SK-N-SH (cell line): ENCODE data around the gene MMD. TPM values are rescaled to one million over a fixed set of nuclear protein-coding genes. Genes with fewer than 3 reads are reported as not detected.
A peak's percentile ranks its signal among the peaks of the same experiment; 100 is the strongest.

Experiments used
- CTCF ChIA-PET: fragments of 300-600, 350-600 bp; formaldehyde crosslinking; extraction: SDS; loops from one replicate; lab custom pipeline; 2021; lab: Yijun Ruan, JAX
- POLR2A ChIA-PET: fragments of 350-600 bp; sonication (Branson Sonifier 250); formaldehyde crosslinking; extraction: SDS; loops from one replicate; lab custom pipeline; 2020; ENCODE audit warnings: antibody characterized with exemption, inconsistent platforms; lab: Yijun Ruan, JAX
- DNase-seq: peaks from one replicate; pipeline ENCODE4 v3.0.0; 2012
- H2AFZ ChIP-seq: fragments of 200-600 bp; sonication (generic); 2 replicates; pipeline ENCODE4 v1.8.1; 2016; ENCODE audit warnings: antibody characterized with exemption, mild to moderate bottlenecking, low read depth
- H3F3A ChIP-seq: fragments of 200-600 bp; sonication (generic); replicated peaks from 2 replicates; pipeline ENCODE3; 2016; ENCODE audit warnings: antibody characterized with exemption, mild to moderate bottlenecking; ENCODE audit not compliant: insufficient read depth
- H3K27ac ChIP-seq, 2 experiments: fragments of 200-500 bp in 1 of 2; fragments of 200-600 bp in 1 of 2; sonication (Bioruptor generic) in 1 of 2; sonication (generic), shearing (Covaris generic) in 1 of 2; 2 replicates each; pipeline versions ENCODE4 v1.5.1 to v1.6.1; 2014 to 2016; ENCODE audit warnings: low read depth in 2 of 2, inconsistent platforms in 1 of 2, low read length in 1 of 2, mild to moderate bottlenecking in 1 of 2, mixed read lengths in 1 of 2
- H3K27me3 ChIP-seq: fragments of 200-600 bp; sonication (generic), shearing (Covaris generic); 2 replicates; pipeline ENCODE4 v1.6.1; 2016; ENCODE audit warnings: mixed run types; ENCODE audit not compliant: insufficient read depth
- H3K36me3 ChIP-seq, 2 experiments: fragments of 200-500 bp in 1 of 2; fragments of 200-600 bp in 1 of 2; sonication (Bioruptor generic) in 1 of 2; sonication (generic) in 1 of 2; replicated peaks in 1 of 2; 2 replicates each; pipeline versions ENCODE3 to v1.5.1; 2014 to 2016; ENCODE audit warnings: low read length in 1 of 2, mild to moderate bottlenecking in 1 of 2; ENCODE audit not compliant: insufficient read depth in 2 of 2, control insufficient read depth in 1 of 2
- H3K4me1 ChIP-seq, 2 experiments: fragments of 200-500 bp in 1 of 2; fragments of 200-600 bp in 1 of 2; sonication (Bioruptor generic) in 1 of 2; sonication (generic), shearing (Covaris generic) in 1 of 2; 2 replicates each; pipeline versions ENCODE4 v1.5.1 to v1.6.1; 2014 to 2016; ENCODE audit warnings: low read depth in 1 of 2, low read length in 1 of 2, mixed run types in 1 of 2; ENCODE audit not compliant: insufficient read depth in 2 of 2, control insufficient read depth in 1 of 2
- H3K4me2 ChIP-seq: fragments of 200-600 bp; sonication (generic), shearing (Covaris generic); 2 replicates; pipeline ENCODE4 v1.6.1; 2017; ENCODE audit warnings: mixed run types
- H3K4me3 ChIP-seq, 2 experiments: fragments of 200-500 bp in 1 of 2; fragments of 200-600 bp in 1 of 2; sonication (Bioruptor generic) in 1 of 2; sonication (generic), shearing (Covaris generic) in 1 of 2; 2 replicates each; pipeline versions ENCODE4 v1.5.1 to v1.8.1; 2014 to 2016; ENCODE audit warnings: low read depth in 2 of 2, inconsistent platforms in 1 of 2, low read length in 1 of 2, mild to moderate bottlenecking in 1 of 2, mixed read lengths in 1 of 2, moderate library complexity in 1 of 2
- H3K79me2 ChIP-seq: fragments of 200-600 bp; sonication (generic); 2 replicates; pipeline ENCODE4 v1.8.1; 2017; ENCODE audit warnings: mild to moderate bottlenecking; ENCODE audit not compliant: insufficient read depth
- H3K9ac ChIP-seq: fragments of 200-600 bp; sonication (generic); 2 replicates; pipeline ENCODE4 v1.6.1; 2017; ENCODE audit warnings: mixed run types
- H3K9me2 ChIP-seq: fragments of 200-600 bp; sonication (generic); 2 replicates; pipeline ENCODE4 v1.6.1; 2017; ENCODE audit warnings: mixed run types
- H3K9me3 ChIP-seq: fragments of 200-600 bp; sonication (generic); 2 replicates; pipeline ENCODE4 v1.6.1; 2017; ENCODE audit warnings: mixed run types, mild to moderate bottlenecking, moderate library complexity
- H4K20me1 ChIP-seq: fragments of 200-600 bp; sonication (generic); 2 replicates; pipeline ENCODE4 v1.6.1; 2017; ENCODE audit warnings: mild to moderate bottlenecking, mixed run types; ENCODE audit not compliant: insufficient read depth
- CHD2 ChIP-seq: fragments of 150-350 bp; IDR thresholded peaks from 2 replicates; pipeline ENCODE4 v1.6.1; 2018; ENCODE audit warnings: low read length; ENCODE audit not compliant: partially characterized antibody
- EZH2phosphoT487 ChIP-seq: fragments of 200-600 bp; sonication (generic); IDR thresholded peaks from 2 replicates; pipeline ENCODE4 v1.6.1; 2017; ENCODE audit warnings: low read depth, mixed run types, mild to moderate bottlenecking, antibody characterized with exemption, moderate library complexity, borderline replicate concordance
- FOXJ3 ChIP-seq: sonication (generic); formaldehyde crosslinking; IDR thresholded peaks from 2 replicates; pipeline ENCODE4 v1.5.1; 2020; ENCODE audit warnings: mild to moderate bottlenecking, missing genetic modification reagents
- FOXM1 ChIP-seq: IDR thresholded peaks from 2 replicates; pipeline ENCODE4 v1.4.0; 2012; ENCODE audit warnings: low read depth, mild to moderate bottlenecking
- GABPA ChIP-seq: IDR thresholded peaks from 2 replicates; pipeline ENCODE4 v1.4.0; 2012; ENCODE audit warnings: low read depth, mild to moderate bottlenecking
- GATA2 ChIP-seq: sonication (generic); formaldehyde crosslinking; IDR thresholded peaks from 2 replicates; pipeline ENCODE4 v1.5.0; 2020; ENCODE audit warnings: mild to moderate bottlenecking, missing genetic modification reagents
- JUND ChIP-seq: IDR thresholded peaks from 2 replicates; pipeline ENCODE4 v1.4.0; 2012
- MAX ChIP-seq: IDR thresholded peaks from 2 replicates; pipeline ENCODE4 v1.4.0; 2012; ENCODE audit warnings: low read depth
- MEF2A ChIP-seq: IDR thresholded peaks from 2 replicates; pipeline ENCODE4 v1.4.0; 2012; ENCODE audit warnings: low read depth, borderline replicate concordance
- MXI1 ChIP-seq: IDR thresholded peaks from 2 replicates; pipeline ENCODE4 v1.6.1; 2012; ENCODE audit warnings: mild to moderate bottlenecking, low read depth, low read length, improper control_type of control experiment
- NFIC ChIP-seq: IDR thresholded peaks from 2 replicates; pipeline ENCODE4 v1.4.0; 2012; ENCODE audit warnings: borderline replicate concordance
- NRF1 ChIP-seq: IDR thresholded peaks from 2 replicates; pipeline ENCODE4 v1.6.1; 2012; ENCODE audit warnings: low read depth, mild to moderate bottlenecking, low read length
- PBX3 ChIP-seq: IDR thresholded peaks from 2 replicates; pipeline ENCODE4; 2012
- POLR2AphosphoS5 ChIP-seq: IDR thresholded peaks from 2 replicates; pipeline ENCODE4 v1.6.1; 2012; ENCODE audit warnings: low read depth, low read length
- RCOR1 ChIP-seq: fragments of 150-350 bp; IDR thresholded peaks from 2 replicates; pipeline ENCODE4 v1.6.1; 2017; ENCODE audit warnings: antibody characterized with exemption, low read length
- RFX5 ChIP-seq: IDR thresholded peaks from 2 replicates; pipeline ENCODE4 v1.6.1; 2012; ENCODE audit warnings: mild to moderate bottlenecking, improper control_type of control experiment, low read length
- RXRA ChIP-seq: IDR thresholded peaks from 2 replicates; pipeline ENCODE4 v1.4.0; 2012; ENCODE audit warnings: low read depth, mild to moderate bottlenecking, borderline replicate concordance
- SIN3A ChIP-seq: IDR thresholded peaks from 2 replicates; pipeline ENCODE4 v1.6.1; 2012; ENCODE audit warnings: low read depth, mild to moderate bottlenecking, low read length, moderate library complexity, borderline replicate concordance
- SMC3 ChIP-seq: IDR thresholded peaks from 2 replicates; pipeline ENCODE4 v1.6.1; 2012; ENCODE audit warnings: low read depth, low read length, improper control_type of control experiment
- YY1 ChIP-seq: IDR thresholded peaks from 2 replicates; pipeline ENCODE4 v1.4.0; 2012; ENCODE audit warnings: low read depth, mild to moderate bottlenecking
- ZBTB33 ChIP-seq: IDR thresholded peaks from 2 replicates; pipeline ENCODE4 v1.4.0; 2012; ENCODE audit warnings: low read depth, borderline replicate concordance
- WGBS: methylation state at CpG from one replicate; pipeline ENCODE4 v1.1.6; 2017; ENCODE audit warnings: low lambda C conversion rate; 5-methylcytosine and 5-hydroxymethylcytosine counted together
- polyA plus RNA-seq, 3 experiments: library from polyadenylated mRNA; depleted of rRNA; stranded (reverse); fragments of >200 nt; gene quantifications; 2 replicates each; pipeline ENCODE4 v1.2.3, GENCODE V29; 2012
- TF ChIP-seq, protein P1 (sequence below): fragments of 150-350 bp; IDR thresholded peaks from 2 replicates; pipeline ENCODE4 v1.6.1; 2016; ENCODE audit warnings: mild to moderate bottlenecking, low read depth, low read length

MMD gene
- polyA plus RNA-seq, 1 of the 3 experiments (the other 2 are of a cell fraction): 10.9 TPM

- Histone ChIP-seq H3K27ac (peak overlapping the region in 1 of 2 experiments; percentile 94; a peak in 1 of 4 replicates), H3K9ac (no peak overlapping the region), H4K20me1 (no peaks in the 10 kb centered on the region), H3K4me2 (no peak overlapping the region), H3K79me2 (no peaks in the 10 kb centered on the region), H2AFZ (no peak overlapping the region), H3K9me3 (no peaks in the 10 kb centered on the region), H3K36me3 (no peaks in the 10 kb centered on the region), H3K4me1 (peaks cover 3 to 39% of the 10 kb centered on the region in 2 experiments; a peak in 2 of 4 replicates), H3K4me3 (no peak overlapping the region), H3K27me3 (no peaks in the 10 kb centered on the region), H3F3A (no peaks in the 10 kb centered on the region), H3K9me2 (no peaks in the 10 kb centered on the region)
- WGBS: 93% methylated on average over 5 of the region's 5 CpGs
- ChIA-PET CTCF (interaction anchor here (0.6 to 3.5 kb wide), 6 partner anchors 13 to 108 kb away, joined by 3 to 12 read pairs (median 3); no protein-coding TSS in a partner anchor), POLR2A (no interaction called here)
- TF ChIP-seq JUND (no peak), MXI1 (no peak), NRF1 (no peak), NFIC (no peak), PBX3 (no peak), EZH2phosphoT487 (no peak), MAX (no peak), GATA2 (CRISPR knock-in tag) (no peak), YY1 (no peak), RXRA (no peak), CHD2 (no peak), SMC3 (no peak), FOXM1 (no peak), RFX5 (no peak), RCOR1 (no peak)
- TF ChIP-seq, protein P1, sequence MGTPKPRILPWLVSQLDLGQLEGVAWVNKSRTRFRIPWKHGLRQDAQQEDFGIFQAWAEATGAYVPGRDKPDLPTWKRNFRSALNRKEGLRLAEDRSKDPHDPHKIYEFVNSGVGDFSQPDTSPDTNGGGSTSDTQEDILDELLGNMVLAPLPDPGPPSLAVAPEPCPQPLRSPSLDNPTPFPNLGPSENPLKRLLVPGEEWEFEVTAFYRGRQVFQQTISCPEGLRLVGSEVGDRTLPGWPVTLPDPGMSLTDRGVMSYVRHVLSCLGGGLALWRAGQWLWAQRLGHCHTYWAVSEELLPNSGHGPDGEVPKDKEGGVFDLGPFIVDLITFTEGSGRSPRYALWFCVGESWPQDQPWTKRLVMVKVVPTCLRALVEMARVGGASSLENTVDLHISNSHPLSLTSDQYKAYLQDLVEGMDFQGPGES: no peak
- DNase-seq: no peak
Observed at GRCh38 chr17:55442462-55442861, 20.8 kb upstream of the MMD start.

DNA sequence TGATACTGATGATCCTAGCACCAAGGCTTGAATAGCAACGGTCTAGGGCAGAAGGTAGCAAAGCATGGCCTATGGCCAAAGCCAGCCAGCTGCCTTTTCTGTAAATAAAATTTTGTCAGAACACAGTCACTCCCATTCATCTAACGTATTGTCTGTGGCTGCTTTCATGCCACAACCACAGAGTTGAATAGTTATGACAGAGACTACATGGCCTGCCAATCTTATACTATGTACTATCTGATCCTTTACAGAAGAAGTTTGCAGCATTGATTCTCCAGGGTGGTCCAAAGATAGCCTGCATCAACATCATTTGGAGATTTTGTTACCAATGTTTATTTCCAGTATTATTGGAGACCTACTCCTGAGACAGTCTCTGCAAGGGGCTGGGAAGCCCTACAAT lies 19.9 kb upstream of the MMD start:
- no peaks in the 10 kb centered on the region for H3K36me3 ChIP-seq
- 69% methylated on average over 2 of the region's 2 CpGs for WGBS
- no peaks in the 10 kb centered on the region for H3K79me2 ChIP-seq
- no peaks in the 10 kb centered on the region for H3K9me3 ChIP-seq
- no peaks in the 10 kb centered on the region for H4K20me1 ChIP-seq
- no peaks in the 10 kb centered on the region for H3K9me2 ChIP-seq
- no peak overlapping the region for H3K4me3 ChIP-seq
- H3K4me1 ChIP-seq: peaks cover 3 to 46% of the 10 kb centered on the region in 2 experiments; a peak in 2 of 4 replicates
- no peak overlapping the region for H2AFZ ChIP-seq
- ChIA-PET CTCF (interaction anchor here (0.9 to 3.5 kb wide), 8 partner anchors 12 to 329 kb away, joined by 3 to 12 read pairs (median 3); partner anchors contain the start of gene MMD), POLR2A (interaction anchor here (1.9 kb wide), 1 partner anchor 20 kb away, joined by 8 read pairs; the partner anchor contains the start of gene MMD)
- no peak overlapping the region for H3K4me2 ChIP-seq
- H3K9ac ChIP-seq: no peak overlapping the region
- H3K27ac ChIP-seq: peak overlapping the region in 1 of 2 experiments; percentile 94; a peak in 2 of 4 replicates
- H3K27me3 ChIP-seq: no peaks in the 10 kb centered on the region
- H3F3A ChIP-seq: no peaks in the 10 kb centered on the region
- DNase-seq: no peak
- TF ChIP-seq ZBTB33 (no peak), SIN3A (no peak), MEF2A (no peak), FOXJ3 (CRISPR knock-in tag) (no peak), MXI1 (no peak), PBX3 (no peak), SMC3 (no peak), POLR2AphosphoS5 (no peak), CHD2 (no peak), GATA2 (CRISPR knock-in tag) (no peak), GABPA (no peak)
